DLD1 (cell line): Measurements from ENCODE around the gene NELL1.

Source experiments
- in situ Hi-C: cut with HindIII; loops from 2 replicates; pipeline ENCODE4 v1.10.0; 2017; ENCODE audit warnings: low sequenced_read_pairs

Gene NELL1

DNA sequence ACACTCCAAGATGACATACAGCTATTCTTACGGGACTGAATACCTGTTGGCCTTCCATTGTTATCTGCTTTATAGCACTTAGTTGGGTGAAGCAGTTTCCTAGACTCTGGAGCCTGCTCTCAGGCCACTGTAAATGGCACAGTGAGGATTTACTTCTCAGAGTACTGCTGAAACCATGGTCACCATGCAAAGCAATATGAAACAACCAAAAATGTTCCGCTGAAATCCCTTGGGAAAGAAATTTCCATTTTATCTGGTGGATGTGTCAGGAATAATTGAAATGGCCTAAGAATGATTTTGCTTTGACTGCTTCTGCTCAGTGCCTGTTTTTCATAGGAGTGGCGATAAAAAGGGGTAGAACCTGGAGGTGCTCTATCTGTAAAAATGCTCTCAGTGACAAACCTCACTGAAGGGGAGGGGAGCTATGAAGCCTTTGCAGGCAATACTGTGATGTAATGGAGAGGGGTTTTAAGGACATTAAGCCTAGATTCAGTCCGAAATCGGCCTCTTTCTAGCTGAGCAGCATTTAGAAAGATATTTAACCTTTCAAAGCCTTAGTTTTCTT is 871.9 kb downstream of the NELL1 start:
- in situ Hi-C loops, result no loop called here

DNA sequence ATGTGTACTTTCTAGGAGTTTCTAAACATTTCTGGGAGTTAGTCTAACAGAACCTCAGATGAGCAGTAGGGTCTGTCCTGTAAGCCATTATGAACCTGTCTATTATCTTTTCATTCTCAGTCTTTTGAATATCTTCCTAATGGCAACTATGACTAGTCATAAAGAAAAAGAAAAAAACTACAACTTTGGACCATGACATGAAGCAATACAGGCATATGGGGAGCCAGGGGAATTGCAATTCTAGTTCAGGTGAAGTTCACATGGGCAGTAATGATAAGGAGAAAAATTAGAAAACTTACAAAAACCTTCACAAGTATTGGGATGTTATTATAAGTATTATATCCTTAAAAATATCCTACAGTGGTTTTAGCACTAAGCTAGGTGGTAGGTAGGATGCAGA is 874.5 kb downstream of the NELL1 start:
- in situ Hi-C loops, result no loop called here

DNA sequence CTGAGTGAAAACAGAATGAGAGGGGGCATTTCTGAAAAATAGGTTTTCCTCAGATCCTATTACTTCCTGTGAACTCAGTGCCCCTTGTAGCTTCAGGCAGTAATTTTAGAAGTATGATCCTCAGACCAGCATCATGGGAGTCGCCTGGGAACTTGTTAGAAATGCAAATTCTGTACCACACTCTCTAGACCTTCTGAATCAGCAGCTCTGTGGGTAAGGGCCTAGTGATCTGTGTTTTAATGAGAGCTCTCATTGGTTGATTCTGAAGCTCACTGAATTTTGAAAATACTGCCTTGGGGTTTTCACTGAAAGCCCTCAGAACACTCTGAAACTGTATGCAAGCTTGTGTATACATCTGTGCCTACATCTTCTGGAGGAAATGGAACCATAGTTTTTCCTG is 876.3 kb downstream of the NELL1 start:
- in situ Hi-C loops, result no loop called here

DNA sequence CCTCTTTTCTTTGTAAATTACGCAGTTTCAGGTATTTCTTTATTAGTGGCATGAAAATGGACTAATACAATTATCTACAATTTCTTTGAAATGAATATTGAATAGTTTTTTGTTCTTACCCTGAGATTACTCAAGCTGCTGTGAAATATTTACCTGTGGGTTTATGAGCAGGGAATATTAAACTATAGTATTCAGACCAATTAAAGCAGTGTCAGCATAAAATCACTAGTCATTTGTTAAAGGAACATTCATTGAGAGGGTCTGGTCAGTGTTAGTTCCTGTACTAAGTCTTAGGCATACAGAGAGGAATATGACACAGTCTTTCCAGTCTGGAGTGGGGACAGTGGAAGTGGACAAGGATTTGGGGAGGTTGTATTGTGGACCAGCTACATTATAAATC is 877.3 kb downstream of the NELL1 start:
- in situ Hi-C loops, result no loop called here

DNA sequence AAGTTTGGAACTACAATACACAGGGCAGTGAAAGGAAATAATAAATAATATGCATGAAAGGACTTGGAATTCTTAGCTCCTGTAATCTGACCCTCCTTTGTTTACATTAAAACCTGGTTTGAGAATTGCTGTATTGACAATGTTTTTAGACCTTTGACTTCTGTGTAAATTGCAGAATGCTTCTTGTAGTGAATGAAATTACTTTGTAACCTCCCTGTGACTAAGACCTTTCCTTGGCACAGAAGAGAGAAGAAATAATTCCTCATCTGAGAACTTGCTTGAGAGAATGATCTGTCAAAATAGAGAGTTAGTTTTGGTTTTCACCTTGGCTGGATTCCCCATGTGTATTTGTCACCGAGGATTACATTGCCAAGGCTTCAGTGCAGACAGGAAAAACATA is 883.5 kb downstream of the NELL1 start:
- in situ Hi-C loops, result no loop called here

DNA sequence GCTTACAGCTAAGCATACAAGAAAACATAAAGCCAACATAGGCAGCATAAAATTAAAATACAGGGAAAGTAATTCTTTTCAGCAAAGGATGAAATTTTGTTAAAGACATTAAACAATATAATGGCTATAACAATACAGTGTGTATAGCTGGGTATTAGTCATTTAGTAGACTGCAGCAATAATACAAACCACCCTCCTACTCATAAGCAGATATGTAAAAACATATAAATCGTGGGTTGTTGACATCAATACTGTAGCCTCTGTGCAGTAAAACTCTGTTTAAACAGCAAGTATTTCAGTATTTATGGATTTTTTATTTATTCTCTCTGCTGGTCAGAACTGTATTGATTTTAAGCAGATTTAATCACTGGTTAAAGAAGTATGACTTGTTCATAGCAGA is 884.4 kb downstream of the NELL1 start:
- in situ Hi-C loops, result no loop called here

DNA sequence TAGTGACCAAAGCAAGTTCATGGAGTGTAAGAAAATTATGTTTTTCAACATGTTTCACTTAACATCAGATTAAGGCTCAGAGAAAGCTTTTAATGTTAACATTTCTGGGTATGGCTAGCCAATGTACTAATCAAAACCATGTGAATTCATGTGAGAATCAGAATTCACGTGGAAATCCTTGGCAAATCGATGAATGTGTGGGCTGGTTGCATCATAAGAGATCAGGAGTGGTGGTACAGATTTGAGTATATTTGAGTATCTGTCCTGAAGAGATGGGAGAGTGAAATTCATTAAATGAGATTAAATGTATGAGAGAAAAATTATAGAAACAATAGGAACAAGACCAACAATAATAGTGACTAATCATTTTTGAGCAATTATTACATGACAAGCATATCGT is 884.9 kb downstream of the NELL1 start:
- in situ Hi-C loops, result no loop called here

DNA sequence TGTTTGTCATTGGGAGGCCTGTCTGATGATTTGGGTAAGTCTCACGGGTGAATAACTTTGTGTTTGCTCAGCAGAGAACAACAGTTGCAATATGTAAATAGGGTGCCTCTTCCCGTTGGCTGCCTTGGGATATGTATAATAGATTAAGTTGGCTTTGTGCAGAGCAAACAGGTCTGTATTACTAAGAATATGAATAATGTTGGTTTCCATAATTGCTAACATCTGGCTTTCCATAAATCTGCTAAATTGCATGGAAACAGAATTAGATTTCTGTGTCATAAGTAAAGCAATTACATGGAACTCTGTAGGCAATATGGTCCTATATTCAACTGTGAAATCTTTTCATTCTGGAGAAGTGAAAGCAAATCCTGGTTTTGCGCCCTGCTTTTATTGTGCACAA is 887.5 kb downstream of the NELL1 start:
- in situ Hi-C loops, result no loop called here

DNA sequence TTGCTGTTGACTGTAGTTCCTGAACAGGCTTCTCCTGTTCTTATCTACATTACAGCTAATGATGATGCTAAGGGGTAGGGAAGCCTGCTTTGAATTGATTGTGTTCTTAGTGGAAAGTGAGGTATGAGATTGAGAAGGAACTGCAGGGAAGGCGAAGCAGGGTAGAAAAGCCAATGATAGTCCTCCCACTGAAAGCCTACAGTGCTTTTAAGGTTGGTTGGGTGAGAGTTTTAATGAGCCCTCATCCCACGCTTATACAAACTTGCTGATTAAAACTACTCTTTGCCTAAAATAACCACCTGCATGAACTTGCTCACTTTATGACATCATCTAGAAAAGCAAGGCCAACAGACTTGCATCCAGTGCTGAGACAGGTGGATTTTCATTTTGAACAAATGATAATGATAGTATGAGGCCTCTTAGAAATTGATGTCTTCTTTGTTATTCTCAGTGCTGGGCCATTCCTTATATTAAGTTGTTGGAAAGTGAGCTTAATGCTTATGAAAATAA is 891.1 kb downstream of the NELL1 start:
- in situ Hi-C loops, result no loop called here

DNA sequence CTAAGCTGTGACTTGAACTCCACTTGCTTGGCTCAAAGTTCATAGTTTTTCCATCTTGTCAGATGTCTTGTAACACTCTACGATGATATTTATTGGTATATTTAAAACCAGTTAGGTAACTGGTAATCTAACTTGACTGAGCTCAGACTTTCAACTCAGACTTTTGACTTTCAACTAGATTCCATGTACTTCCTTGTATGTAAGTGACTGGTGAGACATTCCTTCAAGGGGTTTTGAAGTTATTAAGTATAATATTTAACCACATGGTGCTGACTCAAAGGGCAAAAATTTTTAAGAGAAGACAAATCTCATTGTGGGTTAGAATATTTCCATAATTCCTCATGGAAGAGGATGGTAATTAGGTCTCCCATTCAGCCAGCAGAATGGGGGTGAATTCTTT is 892.2 kb downstream of the NELL1 start:
- in situ Hi-C loops, result no loop called here

DNA sequence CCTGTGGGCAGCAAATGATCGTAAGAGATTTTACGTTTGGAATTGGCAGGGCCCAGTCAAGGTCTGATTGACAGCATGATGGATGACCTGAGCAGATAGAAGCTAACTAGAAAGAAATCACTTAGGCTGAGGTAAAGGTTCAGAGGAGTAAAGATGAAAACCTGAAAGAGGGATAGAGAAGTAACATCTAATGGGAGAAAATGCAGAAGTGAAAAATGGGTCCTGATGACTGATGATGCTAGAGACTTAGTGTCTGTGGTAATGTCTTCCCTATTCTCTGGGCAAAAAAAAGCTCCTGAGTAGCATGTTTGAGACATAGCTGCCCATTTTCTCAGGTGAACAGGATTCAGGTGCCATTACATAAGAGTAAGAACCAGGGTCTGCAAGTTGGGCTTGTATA is 894.7 kb downstream of the NELL1 start:
- in situ Hi-C loops, result no loop called here

DNA sequence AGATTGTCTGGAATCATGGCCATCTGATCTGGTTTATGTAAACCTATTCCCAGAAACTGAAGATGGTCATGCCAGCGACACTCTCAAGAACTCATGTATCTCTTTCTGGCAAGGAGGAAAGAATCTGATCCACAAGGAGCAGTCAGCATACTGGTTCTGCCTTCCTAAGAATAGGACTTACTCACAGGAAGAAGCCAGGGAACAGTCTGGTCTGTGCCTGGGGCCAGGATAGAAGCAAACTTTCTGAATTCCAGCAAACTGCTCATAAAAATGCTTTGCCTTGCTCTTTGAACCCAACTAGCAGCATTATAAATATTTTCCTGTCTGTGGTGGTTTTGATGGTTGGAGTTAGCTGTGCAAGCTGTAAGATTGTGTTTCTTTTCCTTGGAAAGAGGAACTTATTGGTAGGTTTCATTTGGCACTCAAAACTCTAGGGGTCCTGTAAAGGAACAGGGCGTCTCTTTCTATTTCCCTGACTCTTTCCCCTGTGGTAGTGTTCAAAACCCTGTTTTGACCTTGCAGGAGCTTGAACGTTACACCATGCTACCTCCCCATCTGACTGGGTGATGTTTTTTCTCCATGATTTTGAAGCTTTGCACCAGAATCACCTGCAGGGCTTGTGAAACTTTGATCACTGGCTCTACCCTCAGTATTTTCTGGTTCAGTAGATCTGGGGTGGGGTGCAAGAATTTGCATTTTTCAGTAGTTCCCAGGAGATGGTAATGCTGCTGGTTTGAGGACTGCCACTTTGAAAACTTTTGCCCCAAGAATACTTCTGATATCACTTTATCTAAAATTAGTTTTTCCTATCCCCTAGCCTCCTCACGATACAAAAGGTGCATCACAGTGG is 895.7 kb downstream of the NELL1 start:
- in situ Hi-C loops, result no loop called here

DNA sequence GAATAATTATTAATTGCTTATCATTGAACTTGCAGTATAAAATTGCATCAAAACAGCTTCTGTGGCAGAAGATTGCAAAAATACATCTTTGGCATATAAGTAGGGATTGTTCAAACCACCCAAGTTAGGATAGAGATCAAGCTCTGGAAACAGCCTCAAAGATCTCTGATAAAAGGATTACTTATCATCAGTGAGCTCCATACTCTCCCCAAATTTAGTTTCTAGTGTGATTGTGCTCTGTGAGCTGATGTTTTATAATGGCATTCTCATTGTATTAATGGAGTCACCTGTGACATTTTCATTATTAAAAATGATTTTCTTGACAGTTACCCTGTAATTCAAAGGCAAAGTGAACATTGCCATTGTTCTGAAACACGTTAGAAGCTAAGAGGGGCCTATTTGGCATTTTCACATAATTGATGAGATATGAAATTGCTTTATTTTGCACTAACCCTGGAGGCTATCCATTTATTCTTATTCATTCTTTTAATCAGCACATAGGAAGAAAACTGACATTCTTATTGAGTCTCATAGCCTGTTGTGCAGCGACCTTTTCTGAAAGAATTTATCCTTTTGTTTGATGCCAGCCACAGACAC is 897.2 kb downstream of the NELL1 start:
- in situ Hi-C loops, result no loop called here

DNA sequence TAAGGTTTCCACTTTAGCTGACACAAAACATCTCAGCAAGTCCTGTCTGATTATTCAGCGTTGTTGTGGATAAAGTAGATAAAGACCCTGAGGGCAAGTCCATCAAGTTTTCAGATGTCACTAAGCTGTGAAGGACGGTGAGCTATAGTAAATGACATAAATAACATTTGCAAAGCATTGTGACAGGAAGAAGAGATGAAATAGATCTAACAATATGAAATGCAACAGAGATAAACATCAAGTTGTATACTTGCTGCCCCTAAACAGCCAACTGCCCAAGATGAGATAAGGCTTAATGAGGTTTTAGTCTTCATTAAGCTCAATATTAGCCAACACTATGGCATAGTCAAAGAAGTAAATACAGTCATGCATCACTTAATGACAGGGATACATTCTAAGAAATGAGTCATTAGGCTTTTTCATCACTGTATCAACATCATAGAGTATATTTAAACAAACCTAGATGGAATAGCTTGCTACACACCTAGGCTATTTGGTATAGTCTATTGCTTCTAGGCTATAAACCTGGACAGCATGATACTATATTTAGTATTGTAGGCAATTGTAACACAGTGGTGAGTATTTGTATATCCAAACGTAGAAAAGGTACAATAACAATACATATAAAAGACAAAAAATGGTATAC is 898.4 kb downstream of the NELL1 start:
- in situ Hi-C loops, result no loop called here

DNA sequence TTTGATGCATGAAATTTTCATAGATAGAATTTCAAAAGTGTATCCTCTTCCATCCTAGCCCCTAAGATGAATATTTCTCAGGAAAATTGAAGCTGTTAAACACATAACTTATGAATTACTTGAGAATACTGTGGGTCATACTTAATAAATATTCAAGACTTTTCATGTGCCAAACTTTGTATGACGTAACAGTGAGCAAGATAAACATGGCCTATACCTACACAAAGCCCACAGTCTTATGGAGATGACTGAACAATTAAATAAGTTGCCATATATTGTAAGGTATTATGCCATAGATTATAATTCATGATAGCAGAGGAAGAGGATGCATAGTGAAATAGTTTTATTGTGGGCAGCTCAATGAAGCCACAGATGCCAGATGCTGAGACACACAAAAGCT is 902.8 kb downstream of the NELL1 start:
- in situ Hi-C loops, result no loop called here

DNA sequence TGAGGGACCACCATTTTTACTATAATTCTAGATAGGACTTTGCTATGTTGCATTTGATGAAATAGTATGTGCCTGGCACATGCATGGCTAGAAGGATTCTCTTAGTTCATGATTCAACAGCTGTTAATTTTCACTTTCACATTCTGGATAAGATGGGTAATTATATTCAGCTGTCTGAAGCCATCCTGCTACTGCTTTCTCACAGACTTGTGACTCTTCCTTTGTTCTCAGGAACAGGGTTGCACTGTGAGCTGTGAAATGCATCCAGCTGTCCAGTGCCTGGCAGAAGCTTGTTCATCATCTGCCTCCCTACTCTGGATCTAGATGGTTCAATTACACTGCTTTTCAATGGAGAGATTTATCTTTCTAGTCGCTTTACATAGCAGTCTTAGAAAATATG is 913.4 kb downstream of the NELL1 start:
- in situ Hi-C loops, result no loop called here

DNA sequence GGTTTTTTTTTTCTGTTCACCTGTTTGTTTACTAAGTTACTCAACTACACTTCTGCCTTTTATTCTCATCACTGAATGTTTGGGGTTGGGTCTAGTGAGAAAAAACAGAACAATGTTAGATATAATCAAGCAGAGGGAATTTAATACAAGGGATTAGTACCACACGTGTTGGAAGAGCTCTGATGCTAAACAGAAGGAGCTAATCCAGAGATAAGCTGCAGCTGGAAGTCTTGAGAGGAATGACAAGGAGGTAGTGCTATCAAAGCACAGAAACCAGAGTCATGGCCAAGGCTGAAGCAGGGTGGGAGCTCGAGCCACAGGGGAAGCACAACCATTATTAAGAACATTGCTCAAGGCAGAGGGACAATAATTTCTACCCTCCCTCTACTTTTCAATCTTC is 919.4 kb downstream of the NELL1 start:
- in situ Hi-C loops, result no loop called here

DNA sequence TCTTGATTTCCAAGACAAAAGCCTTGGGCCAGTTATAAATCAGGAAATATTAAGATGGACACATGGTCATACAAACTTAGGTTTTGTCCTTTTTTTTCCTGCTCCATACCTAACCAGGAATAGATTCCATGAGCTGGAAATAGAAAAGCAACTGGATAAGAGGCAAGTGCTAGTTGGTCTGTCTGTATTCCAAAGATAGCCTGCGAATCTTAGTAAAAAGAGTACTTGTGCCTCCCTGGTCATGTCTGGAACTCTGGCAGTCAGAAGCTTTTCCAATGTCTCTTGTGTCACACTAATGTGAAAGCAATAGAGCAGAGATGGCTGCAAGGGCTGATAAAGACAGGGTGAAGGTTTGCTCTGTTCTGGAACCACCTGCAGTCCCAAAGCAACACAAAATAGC is 933.3 kb downstream of the NELL1 start:
- in situ Hi-C loops, result no loop called here

DNA sequence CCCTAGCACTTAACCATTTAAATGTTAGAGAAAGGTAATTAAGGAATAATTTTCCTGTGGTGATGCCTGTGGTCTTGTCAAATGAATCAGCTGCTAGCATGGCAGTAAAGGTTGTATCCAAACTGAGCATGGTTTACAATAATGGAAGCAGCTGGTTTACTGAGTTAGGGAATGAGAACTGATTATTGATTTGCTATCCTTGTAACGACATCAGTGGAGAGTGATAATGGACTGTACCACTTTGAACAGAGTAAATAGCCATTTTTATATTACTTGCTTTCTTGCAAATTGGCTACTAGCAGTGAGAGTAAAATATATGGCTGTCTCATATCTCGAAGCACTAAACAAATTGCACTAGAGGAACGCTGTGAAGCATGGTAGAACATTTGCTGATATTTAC is 934.5 kb downstream of the NELL1 start:
- in situ Hi-C loops, result no loop called here

DNA sequence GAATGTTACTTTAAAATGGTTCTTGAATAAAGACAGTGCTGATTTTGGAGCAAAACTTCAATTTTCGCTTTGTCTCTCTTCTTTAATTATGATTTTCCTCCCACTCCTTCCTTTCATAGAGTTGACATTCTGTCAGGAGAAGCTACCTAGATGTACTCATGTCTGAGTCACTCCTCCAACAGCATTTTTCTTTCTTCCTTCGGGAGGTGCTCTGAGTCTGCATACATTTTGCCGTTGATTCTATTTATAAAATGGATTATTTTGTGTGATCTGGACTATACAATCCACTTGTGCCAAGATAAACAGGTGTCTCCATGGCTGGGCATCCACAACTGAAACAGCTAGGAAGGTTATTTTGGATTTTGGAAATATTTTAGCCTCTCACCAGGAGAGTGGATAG is 935.2 kb downstream of the NELL1 start:
- in situ Hi-C loops, result no loop called here

DNA sequence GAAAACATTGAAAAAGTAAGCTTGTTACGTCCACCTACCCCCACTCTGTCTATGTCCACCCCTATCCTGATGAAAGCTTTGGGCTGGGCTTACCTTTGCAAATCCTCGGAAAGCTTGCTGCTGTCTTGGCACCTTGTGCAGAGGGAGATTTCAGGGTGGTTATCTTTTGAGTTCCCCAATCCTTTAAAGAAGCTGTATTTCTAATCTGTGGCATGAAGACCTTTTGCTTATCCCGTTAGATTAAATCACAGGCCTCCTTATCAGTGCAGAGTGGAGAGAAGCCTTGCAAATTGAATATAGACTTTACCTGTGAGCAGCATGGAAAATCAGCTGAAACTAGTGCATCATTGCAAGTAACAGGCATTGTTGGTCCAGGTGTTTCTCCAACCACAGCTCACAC is 942.9 kb downstream of the NELL1 start:
- in situ Hi-C loops, result no loop called here

DNA sequence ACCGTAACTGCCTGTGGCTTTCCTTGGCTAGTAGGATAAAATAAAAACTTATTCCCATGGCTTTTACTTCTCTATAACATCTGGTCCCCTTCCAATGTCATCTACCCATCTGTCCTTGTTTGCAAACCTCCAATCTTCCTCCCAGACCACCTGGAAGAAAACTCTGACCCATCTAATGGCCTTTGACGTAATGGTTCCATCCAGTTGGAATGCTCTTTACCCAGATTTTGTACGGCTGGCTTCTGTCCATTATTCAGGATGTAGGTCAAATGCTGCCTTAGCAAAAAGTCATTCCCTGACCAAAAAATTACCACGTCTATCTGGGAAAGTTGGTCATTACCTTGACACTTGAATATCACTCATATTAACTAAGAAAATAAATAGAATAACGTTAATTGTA is 945.6 kb downstream of the NELL1 start:
- in situ Hi-C loops, result no loop called here
